KMS-11 (cell line): ENCODE measurements around the gene DSE.

Source experiments
- H2AFZ ChIP-seq: fragments of 200-600 bp; sonication (generic); 2 replicates; pipeline ENCODE4 v1.6.1; 2016; ENCODE audit warnings: antibody characterized with exemption, mixed run types, low read depth
- H3K27ac ChIP-seq: fragments of 200-600 bp; sonication (generic); 2 replicates; pipeline ENCODE4 v1.6.1; 2016; ENCODE audit warnings: mild to moderate bottlenecking, mixed run types
- H3K27me3 ChIP-seq: fragments of 200-600 bp; sonication (generic); 2 replicates; pipeline ENCODE4 v1.6.1; 2017; ENCODE audit warnings: mild to moderate bottlenecking, low read depth, mixed run types, moderate library complexity; ENCODE audit not compliant: insufficient read depth
- H3K36me3 ChIP-seq: fragments of 200-600 bp; sonication (generic); 2 replicates; pipeline ENCODE4 v1.6.1; 2017; ENCODE audit warnings: mild to moderate bottlenecking, mixed run types; ENCODE audit not compliant: insufficient read depth
- H3K4me1 ChIP-seq: fragments of 200-600 bp; sonication (generic); 2 replicates; pipeline ENCODE4 v1.6.1; 2016; ENCODE audit warnings: mild to moderate bottlenecking, low read depth, mixed run types; ENCODE audit not compliant: poor library complexity, severe bottlenecking
- H3K4me2 ChIP-seq: fragments of 200-600 bp; sonication (generic); 2 replicates; pipeline ENCODE4 v1.7.0; 2016; ENCODE audit warnings: mild to moderate bottlenecking, mixed run types
- H3K4me3 ChIP-seq: fragments of 200-600 bp; sonication (generic); IDR thresholded peaks from 2 replicates; pipeline ENCODE4 v1.6.1; 2017; ENCODE audit warnings: low read depth, low read length, mixed read lengths; ENCODE audit not compliant: insufficient read depth
- H3K79me2 ChIP-seq: fragments of 200-600 bp; sonication (generic); 2 replicates; pipeline ENCODE4 v1.6.1; 2016; ENCODE audit warnings: low read depth, mixed run types; ENCODE audit not compliant: insufficient read depth
- H3K9ac ChIP-seq: fragments of 200-600 bp; sonication (generic); 2 replicates; pipeline ENCODE4 v1.6.1; 2016; ENCODE audit warnings: mild to moderate bottlenecking, mixed run types
- H4K20me1 ChIP-seq: fragments of 200-600 bp; sonication (generic); 2 replicates; pipeline ENCODE4 v1.6.1; 2016; ENCODE audit warnings: mild to moderate bottlenecking, mixed run types; ENCODE audit not compliant: insufficient read depth
- CTCF ChIP-seq: fragments of 200-600 bp; sonication (generic); conservative IDR thresholded peaks from 2 replicates; pipeline ENCODE4 v1.6.1; 2017; ENCODE audit warnings: low read depth, mild to moderate bottlenecking, antibody characterized with exemption, low read length, moderate library complexity, mixed read lengths

Gene DSE

GRCh38 chr6:116369964-116370759 is 585 bp upstream of the DSE start:
- TF ChIP-seq CTCF, result no peak

GRCh38 chr6:116371120-116371917 is 572 bp downstream of the DSE start:
- H3K9ac ChIP-seq, result peak overlapping the region; percentile 25; the same call in 1 of the 2 replicates
- no peaks in the 10 kb centered on the region for H4K20me1 ChIP-seq
- no peaks in the 10 kb centered on the region; the same call in 1 of the 2 replicates for H3K27me3 ChIP-seq
- no peaks in the 10 kb centered on the region for H3K36me3 ChIP-seq
- H3K4me2 ChIP-seq, result peak overlapping the region; percentile 82
- no peaks in the 10 kb centered on the region for H3K4me1 ChIP-seq
- peak overlapping the region; percentile 85 for H2AFZ ChIP-seq
- H3K27ac ChIP-seq, result no peak overlapping the region
- H3K79me2 ChIP-seq, result no peaks in the 10 kb centered on the region
- H3K4me3 ChIP-seq, result no peak overlapping the region
- TF ChIP-seq CTCF, result no peak

More at GRCh38 chr6:116369964-116370759, 585 bp upstream of the DSE start:
- no peaks in the 10 kb centered on the region for H3K36me3 ChIP-seq
- no peaks in the 10 kb centered on the region; the same call in 1 of the 2 replicates for H3K27me3 ChIP-seq
- no peaks in the 10 kb centered on the region for H3K4me1 ChIP-seq
- no peaks in the 10 kb centered on the region for H3K79me2 ChIP-seq
- peak overlapping the region; percentile 82; the same call in 1 of the 2 replicates for H3K4me2 ChIP-seq
- H4K20me1 ChIP-seq, result no peaks in the 10 kb centered on the region
- no peak overlapping the region for H3K9ac ChIP-seq
- H2AFZ ChIP-seq, result peak overlapping the region; percentile 85
- no peak overlapping the region for H3K4me3 ChIP-seq
- no peak overlapping the region for H3K27ac ChIP-seq

GRCh38 chr6:116371918-116372209 is 1.1 kb downstream of the DSE start:
- TF ChIP-seq CTCF, result no peak
- no peaks in the 10 kb centered on the region for H3K36me3 ChIP-seq
- H2AFZ ChIP-seq, result peak overlapping the region; percentile 85
- peak overlapping the region; percentile 82 for H3K4me2 ChIP-seq
- H4K20me1 ChIP-seq, result no peaks in the 10 kb centered on the region
- peak overlapping the region; percentile 25; the same call in 1 of the 2 replicates for H3K9ac ChIP-seq
- H3K27me3 ChIP-seq, result no peaks in the 10 kb centered on the region; the same call in 1 of the 2 replicates
- no peaks in the 10 kb centered on the region for H3K4me1 ChIP-seq
- H3K27ac ChIP-seq, result no peak overlapping the region
- H3K79me2 ChIP-seq, result no peaks in the 10 kb centered on the region
- no peak overlapping the region for H3K4me3 ChIP-seq

- H3K4me3 ChIP-seq, result no peak overlapping the region
These were observed 2.6 kb downstream of the DSE start for GRCh38 chr6:116373300-116373699.

More at GRCh38 chr6:116373300-116373699, 2.6 kb downstream of the DSE start:
- Histone ChIP-seq H3K79me2 (no peaks in the 10 kb centered on the region), H3K36me3 (no peaks in the 10 kb centered on the region), H3K27me3 (no peaks in the 10 kb centered on the region; the same call in 1 of the 2 replicates), H3K9ac (no peak overlapping the region), H3K4me1 (no peaks in the 10 kb centered on the region), H3K4me2 (no peak overlapping the region), H3K27ac (no peak overlapping the region), H4K20me1 (no peaks in the 10 kb centered on the region), H2AFZ (no peak overlapping the region)
- TF ChIP-seq CTCF, result no peak
